NT2/D1 (cell line): ENCODE data around the gene RBPJL.
"Not testable (repeated sequence)": the region's sequence is repeated elsewhere in the genome, so short reads cannot be mapped to it uniquely, and the experiment has no call there.

Experiments
- DNase-seq: peaks from one replicate; pipeline ENCODE4 v3.0.0-alpha.2; 2011; ENCODE audit warnings: low read depth, low spot score
- H3K27me3 ChIP-seq: 2 replicates; pipeline ENCODE4 v1.6.0; 2011; ENCODE audit warnings: mild to moderate bottlenecking; ENCODE audit not compliant: insufficient read length, insufficient read depth
- H3K36me3 ChIP-seq: 2 replicates; pipeline ENCODE4 v1.6.1; 2011; ENCODE audit warnings: mild to moderate bottlenecking, low read length, mixed read lengths; ENCODE audit not compliant: insufficient read depth, insufficient read length
- H3K4me1 ChIP-seq: 2 replicates; pipeline ENCODE4 v1.5.1; 2011; ENCODE audit not compliant: insufficient read depth, insufficient read length
- H3K4me3 ChIP-seq: 2 replicates; pipeline ENCODE4 v1.5.1; 2011; ENCODE audit warnings: low read depth; ENCODE audit not compliant: insufficient read length
- H3K9ac ChIP-seq: 2 replicates; pipeline ENCODE4 v1.6.0; 2011; ENCODE audit warnings: low read depth; ENCODE audit not compliant: insufficient read length
- H3K9me3 ChIP-seq: 2 replicates; pipeline ENCODE4 v1.5.1; 2011; ENCODE audit warnings: mild to moderate bottlenecking, low read length; ENCODE audit not compliant: insufficient read depth
- SUZ12 ChIP-seq: IDR thresholded peaks from 2 replicates; pipeline ENCODE4 v1.6.1; 2011; ENCODE audit not compliant: insufficient read length, insufficient read depth; ENCODE audit errors: extremely low read depth
- YY1 ChIP-seq: IDR thresholded peaks from 2 replicates; pipeline ENCODE4 v1.6.1; 2011; ENCODE audit not compliant: insufficient read length, insufficient read depth
- ZNF274 ChIP-seq: IDR thresholded peaks from 2 replicates; pipeline ENCODE4 v1.6.1; 2011; ENCODE audit warnings: mild to moderate bottlenecking, low read depth, low read length

The RBPJL gene

GRCh38 chr20:45345104-45345936, 38.7 kb downstream of the RBPJL start:
- peaks cover 38% of the 10 kb centered on the region for H3K36me3 ChIP-seq

GRCh38 chr20:45346291-45346718, 39.7 kb downstream of the RBPJL start:
- Histone ChIP-seq H3K36me3 (peaks cover 28% of the 10 kb centered on the region), H3K4me3 (peak overlapping the region; percentile 64), H3K27me3 (no peaks in the 10 kb centered on the region), H3K9ac (peak overlapping the region; percentile 93), H3K9me3 (no peaks in the 10 kb centered on the region), H3K4me1 (peaks cover 19% of the 10 kb centered on the region)
- TF ChIP-seq YY1 (no peak), ZNF274 (no peak), SUZ12 (no peak)
- DNase-seq: no peak

More at GRCh38 chr20:45345104-45345936, 38.7 kb downstream of the RBPJL start:
- TF ChIP-seq ZNF274 (no peak), YY1 (no peak), SUZ12 (no peak)
- DNase-seq: no peak
- Histone ChIP-seq H3K9ac (peak overlapping the region; percentile 47), H3K4me3 (peak overlapping the region; percentile 64), H3K27me3 (no peaks in the 10 kb centered on the region), H3K9me3 (no peaks in the 10 kb centered on the region), H3K4me1 (peaks cover 21% of the 10 kb centered on the region)

GRCh38 chr20:45346851-45347250, 40.2 kb downstream of the RBPJL start:
- Histone ChIP-seq H3K36me3 (peaks cover 28% of the 10 kb centered on the region), H3K4me1 (peaks cover 19% of the 10 kb centered on the region), H3K4me3 (peak overlapping the region; percentile 64), H3K9ac (peak overlapping the region; percentile 93), H3K9me3 (no peaks in the 10 kb centered on the region), H3K27me3 (no peaks in the 10 kb centered on the region)
- no peak for DNase-seq
- TF ChIP-seq ZNF274: no peak
- no peak for TF ChIP-seq SUZ12
- no peak for TF ChIP-seq YY1

GRCh38 chr20:45347297-45347935, 40.8 kb downstream of the RBPJL start:
- TF ChIP-seq SUZ12 (no peak), YY1 (no peak), ZNF274 (no peak)
- Histone ChIP-seq H3K4me3 (peak overlapping the region; percentile 64), H3K4me1 (peaks cover 19% of the 10 kb centered on the region), H3K27me3 (no peaks in the 10 kb centered on the region), H3K9ac (peak overlapping the region; percentile 93), H3K9me3 (no peaks in the 10 kb centered on the region), H3K36me3 (peaks cover 28% of the 10 kb centered on the region)
- DNase-seq: no peak

GRCh38 chr20:45347936-45348778, 41.5 kb downstream of the RBPJL start, which contains the start of gene SDC4:
TSS of gene SDC4 (minus strand) at chr20:45348424. CDS start at chr20:45348384, 40 bp downstream.
- peak within 1 kb of the TSS; percentile 93 for H3K9ac ChIP-seq
- TF ChIP-seq SUZ12 (no peak), YY1 (no peak), ZNF274 (no peak)
- peaks cover 28% of the 10 kb centered on the region for H3K36me3 ChIP-seq
- H3K27me3 ChIP-seq: no peaks in the 10 kb centered on the region
- H3K9me3 ChIP-seq: no peaks in the 10 kb centered on the region
- peak within 1 kb of the TSS; percentile 64 for H3K4me3 ChIP-seq
- DNase-seq: no peak
- peaks cover 19% of the 10 kb centered on the region for H3K4me1 ChIP-seq

- no peaks in the 10 kb centered on the region for H3K9me3 ChIP-seq
- DNase-seq: no peak
- TF ChIP-seq ZNF274 (no peak), SUZ12 (no peak), YY1 (no peak)
- no peak overlapping the region for H3K4me3 ChIP-seq
- H3K36me3 ChIP-seq: peaks cover 15% of the 10 kb centered on the region
- peaks cover 11% of the 10 kb centered on the region for H3K4me1 ChIP-seq
- H3K27me3 ChIP-seq: no peaks in the 10 kb centered on the region
- H3K9ac ChIP-seq: no peak overlapping the region
Measured at GRCh38 chr20:45350217-45350616, 43.6 kb downstream of the RBPJL start.

GRCh38 chr20:45350795-45351194, 44.2 kb downstream of the RBPJL start:
- H3K4me1 ChIP-seq, H3K9ac ChIP-seq, DNase-seq, H3K36me3 ChIP-seq, H3K27me3 ChIP-seq, H3K9me3 ChIP-seq, H3K4me3 ChIP-seq: not testable (repeated sequence)
